HG03439 (cell line): Measurements from ENCODE around the gene ACTRT2.

Source experiments
- ATAC-seq: cut with Tn5 transposase; IDR thresholded peaks from one replicate; pipeline ENCODE4 v1.9.1; 2021; ENCODE audit warnings: mild to moderate bottlenecking, moderate library complexity; ENCODE audit not compliant: unreplicated experiment

Gene ACTRT2

DNA sequence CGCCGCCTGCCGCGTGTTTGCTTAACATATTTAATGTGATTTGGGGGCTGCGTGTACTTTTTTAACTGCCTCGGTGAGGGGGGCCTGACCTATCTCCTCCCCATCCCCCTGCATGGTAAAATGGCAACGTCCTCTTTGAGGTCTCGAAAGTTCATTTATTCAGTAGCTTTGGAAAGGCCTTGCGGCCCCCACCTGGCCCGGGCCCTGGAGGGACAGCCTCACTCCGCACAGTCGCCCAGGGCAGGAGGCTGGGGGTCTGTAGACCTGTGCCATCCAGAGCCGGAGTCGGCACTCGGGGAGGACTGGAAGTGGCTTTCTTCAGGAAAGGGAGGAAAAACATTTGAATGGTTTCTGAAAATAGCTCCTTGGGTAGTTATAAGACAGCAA is 38.0 kb upstream of the ACTRT2 start:
- ATAC-seq, result no peak

DNA sequence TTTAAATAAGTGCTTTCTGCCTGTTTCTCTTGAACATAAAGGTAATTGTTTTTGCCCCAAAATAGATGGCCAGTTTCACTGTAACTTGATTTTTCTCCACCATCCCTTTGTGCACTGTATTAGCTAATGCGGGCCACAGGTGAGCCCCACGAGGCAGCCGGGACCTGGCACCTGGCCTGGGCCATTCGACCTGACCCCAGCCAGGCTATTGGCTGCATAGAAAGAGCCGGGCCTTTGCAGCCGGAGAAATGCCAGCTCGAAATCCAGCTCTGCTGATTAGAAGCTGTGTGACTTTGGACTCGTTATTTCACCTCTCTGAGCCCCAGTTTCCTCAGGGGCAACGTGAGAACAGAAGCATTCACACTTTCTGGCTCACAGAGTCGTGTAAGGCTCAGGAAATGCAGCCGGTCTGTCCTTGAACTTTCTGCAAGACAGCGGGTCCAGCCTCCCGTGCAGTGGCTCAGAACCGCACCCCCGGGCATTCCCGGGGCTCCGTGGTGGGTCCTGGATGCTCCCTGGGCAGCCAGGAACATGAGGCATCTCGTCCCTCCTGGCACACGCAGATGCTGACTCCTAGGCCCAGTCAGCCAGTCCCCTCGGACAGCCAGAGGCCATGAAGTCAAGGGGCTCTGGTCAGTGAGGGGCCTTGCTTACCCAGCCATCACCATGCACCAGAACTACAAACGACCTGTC is 37.4 kb upstream of the ACTRT2 start:
- no peak for ATAC-seq

DNA sequence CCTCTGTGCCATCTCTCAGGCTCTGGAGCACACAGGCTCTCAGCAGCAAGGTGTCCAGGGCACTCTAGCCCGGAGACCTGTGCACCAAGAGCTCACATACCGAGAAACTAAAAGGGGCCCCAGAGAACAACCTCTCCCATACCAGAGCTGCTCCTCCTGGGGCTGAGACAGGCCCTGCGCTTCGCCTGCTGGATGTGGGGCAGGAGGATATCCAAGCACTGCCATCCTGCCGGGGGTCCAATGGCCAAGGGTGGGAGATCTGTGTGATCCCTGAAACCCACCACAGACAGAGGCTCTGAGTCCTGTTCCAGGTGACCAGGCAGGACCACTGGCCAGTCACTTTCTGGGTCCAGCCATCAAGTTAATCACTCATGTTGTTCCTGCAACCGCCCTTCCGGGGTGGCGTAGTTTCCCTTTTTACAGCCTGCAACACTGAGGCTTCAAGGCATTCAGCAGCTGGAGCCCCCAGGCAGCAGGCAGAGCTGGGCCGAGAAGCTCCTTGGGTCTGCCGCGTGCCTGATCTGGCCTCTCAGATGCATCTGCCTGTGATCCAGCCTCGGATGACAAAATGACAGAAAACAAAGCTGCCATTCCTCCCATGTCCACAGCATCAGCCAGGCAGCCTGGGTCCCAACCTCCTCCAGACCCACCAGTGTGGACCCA is 36.7 kb upstream of the ACTRT2 start:
- ATAC-seq, result no peak

DNA sequence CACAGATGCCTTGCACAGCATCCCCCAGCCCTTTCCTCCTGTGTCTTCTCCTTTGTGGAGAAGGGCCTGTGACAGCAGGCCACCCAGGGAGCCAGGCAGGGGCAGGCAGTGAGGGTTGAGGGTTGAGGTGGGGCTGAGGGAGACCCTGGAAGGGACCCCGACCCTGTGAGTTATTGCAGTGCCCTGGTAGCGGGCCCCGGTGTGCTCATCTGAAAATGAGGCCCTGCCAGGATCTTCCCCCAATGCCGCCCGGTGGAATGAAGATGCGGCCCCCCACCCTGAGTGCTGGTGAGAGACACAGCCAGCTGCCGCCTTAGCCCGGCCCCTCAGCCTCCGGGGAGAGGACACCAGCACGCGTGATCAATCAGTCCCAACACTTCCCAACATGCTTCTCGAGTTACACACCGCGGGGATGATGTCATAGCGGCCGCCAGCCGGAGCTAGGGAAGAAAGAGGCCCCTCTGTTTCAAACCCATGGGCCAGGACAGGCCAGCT is 36.2 kb upstream of the ACTRT2 start:
- ATAC-seq, result no peak

DNA sequence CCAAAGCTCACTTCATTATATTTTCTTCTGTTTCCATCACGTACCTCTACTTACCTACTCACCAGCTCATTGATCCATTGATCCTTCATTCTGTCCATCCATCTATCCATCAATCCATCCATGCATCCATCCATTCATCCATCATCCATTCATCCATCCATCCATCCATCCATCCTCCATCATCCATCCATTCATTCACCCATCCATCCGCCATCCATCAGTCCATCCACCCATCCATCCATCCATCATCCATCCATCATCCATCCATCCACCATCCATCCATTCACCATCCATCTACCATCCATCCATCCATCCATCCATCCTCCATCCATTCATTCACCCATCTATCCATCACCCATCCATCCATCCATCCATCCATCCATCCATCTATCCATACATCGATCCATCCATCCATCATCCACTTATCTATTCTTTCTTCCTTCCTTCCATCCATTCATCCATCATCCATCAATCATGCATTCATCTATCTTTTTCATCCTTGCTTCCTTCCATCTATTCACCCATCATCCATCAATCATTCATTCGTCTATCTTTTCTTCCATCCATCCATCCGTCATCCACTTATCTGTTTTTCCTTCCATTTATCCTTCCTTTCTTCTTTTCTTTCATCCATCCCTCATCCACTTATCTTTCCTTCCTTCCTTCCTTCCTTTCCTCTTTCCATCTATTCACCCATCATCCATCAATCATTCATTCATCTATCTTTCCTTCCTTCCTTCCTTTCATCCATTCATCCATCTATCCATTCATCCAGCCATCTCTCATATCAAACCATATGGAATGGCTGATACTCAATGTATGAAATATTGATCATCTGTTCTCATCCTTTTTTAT is 35.3 kb upstream of the ACTRT2 start:
- no peak for ATAC-seq

DNA sequence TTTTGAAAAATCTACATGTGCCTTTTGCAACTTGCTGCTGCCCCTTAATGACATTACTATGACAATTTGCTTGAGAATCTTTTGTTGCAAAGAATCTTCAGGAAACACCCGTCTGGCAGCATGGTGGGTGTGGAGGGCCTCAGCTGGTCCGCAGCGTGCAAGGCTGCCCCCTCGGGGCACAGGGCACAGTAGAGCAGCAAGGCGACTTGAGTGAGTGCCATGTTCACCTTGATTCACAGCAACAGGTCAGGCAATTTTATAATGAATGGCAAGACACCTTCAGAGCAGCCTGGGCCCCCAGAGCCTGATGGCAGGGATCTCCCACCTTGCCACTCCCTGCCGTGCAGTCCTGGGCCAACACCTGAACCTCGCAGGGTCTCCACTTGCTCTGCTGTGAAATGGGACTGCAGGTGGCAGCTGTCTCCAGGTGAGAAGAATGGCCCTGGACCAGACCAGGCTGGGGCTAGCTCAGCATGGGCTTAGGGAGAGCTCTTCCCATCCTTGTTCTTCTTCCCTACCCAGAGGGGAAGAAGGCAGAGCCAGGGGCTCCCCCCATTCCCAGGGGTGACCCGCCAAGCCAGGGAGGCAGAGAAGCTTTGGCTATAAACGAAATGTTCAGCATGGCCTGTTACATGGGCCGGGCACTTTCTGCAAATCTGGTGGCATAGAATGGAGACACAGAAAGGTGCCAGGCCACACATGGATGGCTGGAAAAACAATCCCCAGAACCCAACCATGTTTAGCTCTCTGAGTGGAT is 34.5 kb upstream of the ACTRT2 start:
- no peak for ATAC-seq

DNA sequence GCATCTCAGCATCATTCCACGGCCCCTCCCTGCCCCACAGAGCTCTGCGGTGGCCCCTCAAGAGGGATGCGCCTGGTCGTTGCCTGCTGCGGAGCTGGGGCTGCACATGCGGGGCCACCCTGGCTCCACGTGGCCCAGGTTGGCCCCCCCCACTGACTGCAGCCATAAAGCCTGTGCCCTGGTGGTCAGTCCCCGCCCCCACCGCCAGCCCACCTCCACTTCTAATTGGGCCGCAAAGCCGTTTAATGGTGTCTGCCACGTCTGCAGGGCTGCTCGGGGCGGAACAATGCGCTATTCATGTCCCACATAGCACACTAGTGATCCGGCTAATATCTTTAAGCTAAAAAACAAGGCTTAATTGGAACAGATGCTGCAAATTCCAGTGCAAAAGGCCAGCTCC is 33.5 kb upstream of the ACTRT2 start:
- no peak for ATAC-seq

DNA sequence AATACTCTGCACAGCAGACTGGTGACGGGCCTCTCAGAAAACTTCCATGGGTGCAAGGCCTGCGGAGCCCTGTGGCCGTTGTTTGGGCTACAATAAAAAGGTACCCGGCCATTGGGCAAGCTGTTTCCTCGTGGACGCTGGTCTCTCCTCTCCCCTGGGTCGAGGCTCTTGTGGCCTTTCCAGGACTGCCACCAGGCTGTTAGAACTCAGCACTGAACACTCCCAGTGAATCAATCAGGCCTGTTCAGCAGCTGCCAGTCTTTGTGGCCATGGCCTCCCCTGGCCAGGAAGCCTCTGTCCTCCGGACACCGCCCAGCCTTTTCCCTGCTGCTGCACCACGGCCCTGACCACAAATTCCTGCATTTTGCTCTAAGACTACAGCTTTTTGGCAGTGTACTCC is 33.0 kb upstream of the ACTRT2 start:
- no peak for ATAC-seq

DNA sequence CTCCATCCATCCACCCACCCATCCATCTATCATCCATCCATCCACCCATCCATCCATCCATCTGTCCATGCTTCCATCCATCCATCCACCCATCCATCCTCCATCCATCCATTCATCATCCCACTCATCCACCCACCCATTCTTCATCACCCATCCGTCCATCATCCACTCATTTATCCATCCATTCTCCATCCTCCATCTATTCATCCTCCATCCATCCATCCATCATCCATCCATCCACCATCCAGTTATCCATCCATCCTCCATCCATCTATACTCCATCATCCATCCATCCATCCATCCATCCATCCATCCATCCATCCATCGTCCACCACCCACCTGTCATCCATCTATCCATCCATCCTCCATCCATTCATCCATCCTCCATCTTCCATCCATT is 32.1 kb upstream of the ACTRT2 start:
- no peak for ATAC-seq

DNA sequence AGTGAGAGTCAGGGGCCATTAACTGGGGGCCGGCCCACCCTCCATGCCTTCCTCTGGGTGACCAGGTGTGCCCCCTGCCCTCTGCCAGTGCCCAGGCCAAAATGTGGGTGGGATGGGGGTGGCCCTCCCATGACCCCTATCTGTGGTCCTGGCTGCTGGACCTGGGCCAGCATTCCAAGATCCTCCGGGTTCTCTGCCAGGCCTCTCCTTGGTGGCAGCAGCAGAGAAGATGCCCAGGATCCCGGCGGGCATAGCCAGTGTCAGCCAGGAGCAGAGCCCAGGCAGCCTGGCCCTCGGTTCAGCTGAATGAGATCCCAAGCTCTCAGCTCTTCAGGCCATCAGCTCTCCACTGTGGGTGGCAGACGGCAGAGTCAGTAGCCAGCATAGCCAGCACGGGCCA is 31.3 kb upstream of the ACTRT2 start:
- no peak for ATAC-seq

DNA sequence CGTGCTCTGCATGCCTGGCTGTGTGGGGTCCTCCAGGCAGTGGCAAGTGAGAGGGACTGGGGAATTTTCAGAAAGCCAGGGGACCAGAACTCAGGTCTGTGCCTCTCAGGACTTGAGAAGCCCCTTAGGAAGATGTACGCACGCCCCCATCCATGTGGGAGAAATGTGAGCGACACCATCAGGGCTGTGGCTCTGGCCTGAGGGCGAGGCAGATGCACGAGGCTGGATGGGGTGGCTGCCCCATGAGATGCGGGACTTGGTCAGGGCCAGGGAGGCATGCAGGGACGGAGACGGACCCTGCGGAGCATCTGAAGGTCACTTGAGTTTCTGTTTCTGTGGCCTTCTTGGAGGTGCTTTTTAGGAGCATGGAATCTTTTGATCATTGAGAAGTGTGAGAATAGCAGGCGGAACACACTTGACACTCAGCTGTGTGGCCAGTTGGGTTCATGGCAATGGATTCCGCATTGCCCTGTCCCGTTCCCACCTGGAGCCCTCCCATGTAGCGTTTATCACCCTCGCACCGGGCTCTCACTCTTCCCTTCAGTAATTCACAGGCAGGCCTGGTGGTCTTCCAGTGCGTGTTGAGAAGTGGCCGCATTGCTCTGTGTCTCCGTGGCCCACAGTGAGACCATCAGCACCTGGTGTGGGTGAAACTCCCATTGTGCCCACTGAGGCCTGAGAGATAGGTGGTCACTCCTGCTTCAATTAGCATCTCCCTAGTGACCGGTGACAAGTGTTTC is 30.7 kb upstream of the ACTRT2 start:
- no peak for ATAC-seq

DNA sequence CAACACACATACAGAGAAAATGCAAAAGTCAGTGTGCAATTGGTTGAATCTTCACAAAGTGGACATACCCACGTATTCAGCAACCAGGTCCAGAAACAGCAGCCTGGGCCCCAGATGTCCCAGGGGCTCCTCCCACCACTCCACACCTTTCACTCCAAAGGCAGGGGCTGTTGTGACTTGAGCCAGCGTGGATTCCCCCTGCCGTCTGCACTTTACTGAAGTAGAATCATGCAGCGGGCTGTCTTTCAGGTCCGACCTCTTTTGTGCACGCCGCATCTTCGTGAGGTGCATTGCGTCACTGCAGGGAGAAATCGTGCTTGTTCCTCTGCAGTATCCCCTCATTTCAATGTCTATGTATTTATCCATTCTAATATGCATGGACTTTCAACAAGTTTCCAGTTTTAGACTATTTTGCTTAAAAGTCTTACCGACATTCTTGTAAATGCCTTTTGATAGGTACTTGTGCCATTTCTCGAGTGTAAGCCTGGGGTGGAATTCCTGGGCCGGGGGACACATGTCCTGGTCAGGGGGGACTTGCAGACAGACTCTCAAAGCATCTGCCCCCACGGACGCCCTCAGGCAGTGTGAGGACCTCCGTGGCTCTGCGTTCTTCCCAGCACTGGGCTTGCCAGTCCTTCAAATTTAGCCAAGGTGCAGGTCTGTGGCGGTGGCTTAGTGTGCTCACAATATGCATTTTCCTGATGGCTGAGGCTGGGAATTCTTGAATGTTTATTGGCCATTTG is 29.3 kb upstream of the ACTRT2 start:
- no peak for ATAC-seq

DNA sequence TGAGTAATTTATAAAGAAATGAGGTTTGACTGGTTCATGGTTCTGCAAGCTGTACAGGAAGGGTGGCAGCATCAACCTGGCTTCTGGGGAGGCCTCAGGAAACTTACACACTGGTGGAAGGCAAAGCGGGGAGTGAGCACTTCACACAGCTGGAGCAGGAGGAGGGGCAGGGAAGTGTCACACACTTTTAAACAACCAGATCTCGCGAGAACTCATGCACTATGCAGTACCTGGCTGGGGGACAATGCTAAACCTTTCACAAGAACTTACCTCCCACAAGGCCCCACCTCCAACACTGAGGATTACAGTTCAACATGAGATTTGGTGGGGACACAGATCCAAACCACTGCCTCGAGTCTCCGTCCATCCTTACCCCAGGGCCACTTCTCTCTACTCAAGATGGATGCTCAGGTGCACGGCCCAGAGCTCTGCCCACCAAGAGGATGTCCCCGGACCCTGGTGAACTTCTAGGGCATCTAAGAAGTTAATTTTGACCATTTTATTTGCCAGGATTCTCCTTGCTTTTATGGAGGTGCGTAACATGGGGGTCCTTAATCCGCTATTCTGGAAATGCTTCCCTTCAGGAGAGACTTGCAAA is 22.7 kb upstream of the ACTRT2 start:
- no peak for ATAC-seq

DNA sequence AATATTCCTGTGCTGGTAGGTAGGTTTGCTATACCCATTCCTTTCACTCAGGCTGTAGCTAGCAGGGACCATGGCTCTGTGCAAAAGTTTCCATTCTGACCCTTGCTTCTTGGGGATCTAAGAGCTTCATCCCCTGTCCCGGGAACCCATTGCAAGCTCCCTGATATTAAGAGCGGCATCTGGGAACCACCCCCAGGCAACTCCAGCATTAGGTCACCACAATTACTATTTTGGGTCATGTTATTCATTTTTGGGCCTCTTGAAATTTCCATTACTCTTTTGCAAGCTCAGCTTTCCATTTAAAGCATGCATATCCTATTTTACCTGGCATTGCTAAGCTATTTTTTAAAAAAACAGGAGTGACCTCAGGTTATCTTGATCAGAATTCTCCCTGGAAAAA is 22.1 kb upstream of the ACTRT2 start:
- no peak for ATAC-seq

DNA sequence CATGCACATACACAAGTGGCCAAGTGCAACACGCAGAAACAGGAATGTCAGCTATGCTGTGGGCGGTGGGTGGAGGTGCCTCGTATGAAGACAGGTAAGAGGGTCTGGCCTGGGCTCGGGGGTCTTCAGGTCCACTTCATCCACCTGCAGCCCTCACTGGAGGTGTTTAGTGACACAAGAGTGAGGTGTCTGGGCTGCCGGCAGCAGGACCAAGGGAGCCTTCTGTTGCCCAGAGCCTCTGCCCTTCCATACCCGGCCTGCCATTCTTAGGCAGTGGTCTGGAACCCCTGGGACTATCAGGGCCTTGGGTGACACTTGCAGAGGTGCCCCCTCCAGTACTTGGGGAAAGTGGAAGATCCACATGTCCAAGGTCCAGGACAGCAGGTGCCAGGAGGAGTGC is 21.7 kb upstream of the ACTRT2 start:
- no peak for ATAC-seq

DNA sequence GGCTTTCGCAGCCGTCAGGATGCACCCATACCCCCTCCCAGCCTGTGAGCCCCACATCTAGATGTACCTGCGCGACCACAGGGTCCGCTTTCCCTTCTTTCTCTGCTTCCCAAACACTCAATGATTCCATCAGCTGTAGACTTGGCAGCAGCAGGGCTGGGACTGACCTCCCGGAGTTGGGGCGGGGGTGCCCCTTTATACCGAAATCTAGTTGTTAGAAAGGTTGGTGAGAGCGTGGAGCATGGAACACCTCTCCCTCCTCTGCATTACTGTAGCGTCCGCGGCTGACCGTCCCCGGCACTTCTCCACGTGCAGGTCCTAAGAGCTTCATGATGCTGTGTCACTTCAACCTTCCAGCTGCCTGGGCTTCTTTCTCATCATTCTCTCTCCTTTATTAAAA is 21.1 kb upstream of the ACTRT2 start:
- no peak for ATAC-seq

DNA sequence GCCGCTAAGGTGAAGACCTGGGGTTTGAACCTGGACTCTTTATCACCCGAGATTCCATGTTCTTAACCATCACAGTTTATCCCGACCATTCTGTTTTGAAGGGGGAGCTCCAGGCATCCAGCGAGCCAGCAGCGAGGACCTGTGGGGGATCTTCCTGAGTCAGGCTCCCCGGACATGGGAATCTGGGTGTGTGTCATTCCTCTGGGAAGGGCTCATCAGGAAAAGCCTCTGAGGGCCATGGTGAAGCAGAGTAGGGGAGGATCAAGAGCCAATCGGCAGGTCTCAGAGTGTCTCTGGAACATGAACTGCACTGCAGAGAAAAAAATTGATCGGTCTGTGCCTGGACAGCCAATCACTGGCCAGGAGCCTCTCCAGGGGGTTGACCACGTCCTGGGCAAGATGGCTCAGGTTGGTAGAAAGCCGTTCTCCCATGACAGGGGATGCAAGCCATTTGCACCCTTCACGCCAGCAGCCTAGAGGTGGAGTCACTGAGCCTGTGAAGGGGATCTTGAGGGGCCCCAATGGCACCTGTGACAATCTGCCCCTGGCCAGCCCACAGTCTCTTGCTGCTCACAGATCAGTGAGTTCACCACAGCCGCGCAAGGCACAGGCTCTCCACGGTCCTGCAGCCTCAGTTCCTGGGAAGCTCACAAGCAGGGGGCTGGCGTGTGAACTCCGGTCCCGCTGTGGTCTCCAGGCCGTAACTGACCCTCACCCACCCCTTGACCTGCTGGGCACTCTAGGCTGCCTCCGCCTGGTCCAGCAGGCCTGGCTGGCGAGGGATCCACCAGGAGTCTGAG is 20.4 kb upstream of the ACTRT2 start:
- no peak for ATAC-seq
